Right hindlimb (tissue), 1 donor: Measurements from ENCODE around the gene HFM1.
"Not testable (repeated sequence)": the region's sequence is repeated elsewhere in the genome, so short reads cannot be mapped to it uniquely, and the experiment has no call there.

Experiments
- DNase-seq: peaks from one replicate; pipeline ENCODE4 v3.0.0-alpha.2; 2018

Gene HFM1, protein sequence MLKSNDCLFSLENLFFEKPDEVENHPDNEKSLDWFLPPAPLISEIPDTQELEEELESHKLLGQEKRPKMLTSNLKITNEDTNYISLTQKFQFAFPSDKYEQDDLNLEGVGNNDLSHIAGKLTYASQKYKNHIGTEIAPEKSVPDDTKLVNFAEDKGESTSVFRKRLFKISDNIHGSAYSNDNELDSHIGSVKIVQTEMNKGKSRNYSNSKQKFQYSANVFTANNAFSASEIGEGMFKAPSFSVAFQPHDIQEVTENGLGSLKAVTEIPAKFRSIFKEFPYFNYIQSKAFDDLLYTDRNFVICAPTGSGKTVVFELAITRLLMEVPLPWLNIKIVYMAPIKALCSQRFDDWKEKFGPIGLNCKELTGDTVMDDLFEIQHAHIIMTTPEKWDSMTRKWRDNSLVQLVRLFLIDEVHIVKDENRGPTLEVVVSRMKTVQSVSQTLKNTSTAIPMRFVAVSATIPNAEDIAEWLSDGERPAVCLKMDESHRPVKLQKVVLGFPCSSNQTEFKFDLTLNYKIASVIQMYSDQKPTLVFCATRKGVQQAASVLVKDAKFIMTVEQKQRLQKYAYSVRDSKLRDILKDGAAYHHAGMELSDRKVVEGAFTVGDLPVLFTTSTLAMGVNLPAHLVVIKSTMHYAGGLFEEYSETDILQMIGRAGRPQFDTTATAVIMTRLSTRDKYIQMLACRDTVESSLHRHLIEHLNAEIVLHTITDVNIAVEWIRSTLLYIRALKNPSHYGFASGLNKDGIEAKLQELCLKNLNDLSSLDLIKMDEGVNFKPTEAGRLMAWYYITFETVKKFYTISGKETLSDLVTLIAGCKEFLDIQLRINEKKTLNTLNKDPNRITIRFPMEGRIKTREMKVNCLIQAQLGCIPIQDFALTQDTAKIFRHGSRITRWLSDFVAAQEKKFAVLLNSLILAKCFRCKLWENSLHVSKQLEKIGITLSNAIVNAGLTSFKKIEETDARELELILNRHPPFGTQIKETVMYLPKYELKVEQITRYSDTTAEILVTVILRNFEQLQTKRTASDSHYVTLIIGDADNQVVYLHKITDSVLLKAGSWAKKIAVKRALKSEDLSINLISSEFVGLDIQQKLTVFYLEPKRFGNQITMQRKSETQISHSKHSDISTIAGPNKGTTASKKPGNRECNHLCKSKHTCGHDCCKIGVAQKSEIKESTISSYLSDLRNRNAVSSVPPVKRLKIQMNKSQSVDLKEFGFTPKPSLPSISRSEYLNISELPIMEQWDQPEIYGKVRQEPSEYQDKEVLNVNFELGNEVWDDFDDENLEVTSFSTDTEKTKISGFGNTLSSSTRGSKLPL (N-terminal part only)

DNA sequence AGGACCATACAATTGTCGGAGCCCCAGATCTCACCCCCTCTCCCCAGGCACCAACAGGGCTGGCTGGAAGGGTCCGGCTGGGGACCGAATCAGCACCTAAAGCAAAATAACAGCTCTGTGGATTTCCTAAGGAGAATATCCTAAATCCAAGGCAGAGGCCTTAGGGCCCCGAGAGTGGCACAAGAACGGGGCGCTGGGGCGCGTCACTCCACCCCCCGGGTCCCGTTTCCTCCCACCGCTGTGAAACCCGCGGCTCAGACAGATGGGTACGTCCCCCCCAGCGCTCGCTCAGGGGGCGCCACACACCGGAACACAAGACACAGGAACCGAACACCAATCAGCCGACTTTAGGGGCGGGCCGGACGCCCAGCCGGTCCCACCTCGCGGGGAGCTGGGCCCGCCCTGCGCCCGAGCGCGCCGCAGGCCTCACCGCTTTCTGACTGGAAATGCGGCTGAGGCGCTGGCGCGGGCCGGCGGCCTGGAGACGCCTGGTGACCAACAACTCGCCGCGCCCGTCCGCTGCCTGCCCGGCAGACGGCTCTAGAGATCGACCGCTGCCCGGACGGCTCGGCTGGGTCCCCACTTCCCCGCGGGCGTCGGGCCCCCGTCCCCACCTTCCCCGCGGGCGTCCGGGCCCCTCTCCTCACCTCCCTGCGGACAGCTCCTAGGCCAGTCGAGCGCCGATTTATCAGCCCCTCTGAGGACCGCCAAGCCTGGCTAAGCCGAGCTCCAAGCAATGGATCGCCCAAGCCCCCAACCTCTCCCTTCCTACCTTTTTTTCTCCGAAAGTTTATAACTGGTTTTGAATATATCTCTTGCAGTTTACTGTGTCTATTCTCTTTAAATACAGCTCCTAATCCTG lies at the start of gene HFM1:
Gene HFM1 (minus strand): TSS at position 687 of the 862 bp plus-strand sequence. CDS start 3,755 bp downstream, outside the sequence.
- DNase-seq = peak; percentile 92

- DNase-seq = no peak
Observed at GRCh38 chr1:91454136-91454535, 49.5 kb upstream of the HFM1 start.

GRCh38 chr1:91450260-91450659 lies 45.6 kb upstream of the HFM1 start:
- no peak for DNase-seq

DNA sequence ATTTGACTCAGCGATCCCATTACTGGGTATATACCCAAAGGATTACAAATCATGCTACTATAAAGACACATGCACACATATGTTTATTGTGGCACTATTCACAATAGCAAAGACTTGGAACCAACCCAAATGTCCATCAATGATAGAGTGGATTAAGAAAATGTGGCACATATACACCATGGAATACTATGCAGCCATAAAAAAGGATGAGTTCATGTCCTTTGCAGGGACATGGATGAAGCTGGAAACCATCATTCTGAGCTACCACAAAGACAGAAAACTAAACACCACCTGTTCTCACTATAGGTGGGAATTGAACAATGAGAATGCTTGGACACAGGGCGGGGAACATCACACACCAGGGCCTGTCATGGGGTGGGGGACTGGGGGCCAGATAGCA lies 43.1 kb upstream of the HFM1 start:
- not testable (repeated sequence) for DNase-seq

- not testable (repeated sequence) for DNase-seq
Observed at GRCh38 chr1:91441980-91442379, 37.3 kb upstream of the HFM1 start.

DNA sequence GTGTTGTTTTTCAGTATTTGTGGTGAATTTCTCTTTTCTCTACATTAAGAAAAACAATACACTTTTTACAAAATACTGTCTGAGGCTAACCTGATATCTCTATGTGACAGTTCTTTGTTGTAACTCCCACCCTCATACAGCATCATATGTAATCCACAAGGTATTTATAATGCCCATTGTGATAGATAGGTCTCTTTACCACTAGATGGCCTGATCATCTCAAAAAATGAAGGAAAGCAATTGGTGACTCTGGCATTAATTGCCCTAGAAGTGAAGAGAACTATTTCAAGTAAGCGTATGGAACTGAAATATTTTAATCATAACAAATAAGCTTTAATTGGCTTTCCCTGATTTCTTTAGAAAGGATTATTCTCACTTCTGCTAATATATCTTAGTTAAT lies 36.2 kb upstream of the HFM1 start:
- no peak for DNase-seq

GRCh38 chr1:91439016-91439415 lies 34.4 kb upstream of the HFM1 start:
- DNase-seq = no peak

DNA sequence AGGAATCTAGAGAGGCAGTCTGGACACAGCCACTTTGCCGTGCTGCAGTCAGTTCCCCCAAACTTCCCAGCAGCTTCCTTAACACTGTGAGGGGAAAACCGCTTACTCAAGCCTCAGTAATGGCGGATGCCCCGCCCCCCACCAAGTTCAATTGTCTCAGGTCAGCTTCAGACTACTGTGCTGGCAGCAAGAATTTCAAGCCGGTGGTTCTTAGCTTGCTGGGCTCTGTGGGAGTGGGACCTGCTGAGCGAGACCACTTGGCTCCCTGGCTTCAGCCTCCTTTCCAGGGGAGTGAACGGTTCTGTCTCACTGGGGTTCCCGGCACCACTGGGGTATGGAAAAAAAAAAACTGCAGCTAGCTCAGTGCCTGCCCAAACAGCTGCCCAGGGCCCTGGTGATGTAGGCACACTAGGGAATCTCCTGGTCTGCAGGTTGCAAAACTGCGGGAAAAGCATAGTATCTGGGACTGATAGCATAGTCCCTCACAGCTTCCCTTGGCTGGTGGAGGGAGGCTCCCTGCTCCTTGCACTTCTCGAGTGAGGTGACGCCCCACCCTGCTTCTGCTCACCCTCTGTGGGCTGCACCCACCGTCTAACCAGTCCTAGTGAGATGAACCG lies 23.7 kb upstream of the HFM1 start:
- DNase-seq = no peak

GRCh38 chr1:91427741-91428140 lies 23.1 kb upstream of the HFM1 start:
- DNase-seq = no peak

DNA sequence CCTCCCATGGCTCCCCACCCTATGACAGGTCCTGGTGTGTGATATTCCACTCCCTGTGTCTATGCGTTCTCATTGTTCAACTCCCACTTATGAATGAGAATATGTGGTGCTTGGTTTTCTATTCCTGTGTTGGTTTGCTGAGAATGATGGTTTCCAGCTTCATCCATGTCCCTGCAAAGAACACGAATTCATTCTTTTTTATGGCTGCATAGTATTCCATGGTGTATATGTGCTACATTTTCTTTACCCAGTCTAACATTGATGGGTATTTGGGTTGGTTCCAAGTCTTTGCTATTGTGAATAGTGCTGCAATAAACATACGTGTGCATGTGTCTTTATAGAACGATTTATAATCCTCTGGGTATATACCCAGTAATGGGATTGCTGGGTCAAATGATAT lies 17.9 kb upstream of the HFM1 start:
- DNase-seq = not testable (repeated sequence)

DNA sequence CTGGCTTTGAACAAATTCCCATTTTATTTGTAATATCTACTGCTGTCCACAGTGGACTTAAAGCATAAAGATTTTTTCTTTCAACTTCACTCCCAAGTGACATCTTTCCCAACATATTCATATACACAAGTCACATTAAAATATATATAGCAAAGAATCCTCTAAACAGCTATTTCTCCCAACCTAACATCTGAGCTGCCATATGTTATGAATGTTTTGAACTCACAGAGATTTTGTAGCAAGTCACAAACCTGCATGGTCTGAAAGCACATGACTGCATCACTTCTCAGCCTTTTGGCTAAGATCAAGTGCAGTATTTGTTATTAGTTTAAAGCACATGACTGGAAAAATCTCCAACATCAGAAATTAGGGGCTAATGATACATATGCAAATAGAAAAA lies 7.7 kb upstream of the HFM1 start:
- DNase-seq = no peak

GRCh38 chr1:91406773-91407389 lies 2.2 kb upstream of the HFM1 start:
- DNase-seq = no peak

GRCh38 chr1:91402023-91402422 lies 2.6 kb downstream of the HFM1 start:
- no peak for DNase-seq

DNA sequence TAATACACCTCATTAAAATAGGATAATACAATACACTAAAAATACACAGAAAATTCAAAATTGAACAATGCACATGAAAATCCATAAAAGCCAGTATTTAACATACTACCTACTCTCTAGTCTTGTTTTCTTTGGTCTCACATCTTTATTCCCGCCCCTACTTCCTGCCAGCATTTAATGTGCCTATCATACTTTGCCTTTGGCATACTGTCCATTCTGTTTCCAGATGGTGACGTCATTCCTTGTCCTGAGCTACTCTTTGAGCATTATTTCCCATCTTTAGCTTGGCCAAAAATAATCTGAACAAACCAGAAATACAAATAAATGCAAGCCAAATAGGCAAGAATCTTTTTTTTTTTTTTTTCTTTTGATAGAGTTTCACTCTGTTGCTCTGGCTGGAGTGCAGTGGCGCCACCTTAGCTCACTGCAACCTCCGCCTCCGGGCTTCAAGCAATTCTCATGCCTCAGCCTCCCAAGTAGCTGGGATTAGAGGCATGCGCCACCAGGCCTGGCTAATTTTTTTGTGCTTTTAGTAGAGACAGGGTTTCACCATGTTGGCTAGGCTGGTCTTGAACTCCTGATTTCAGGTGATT lies 4.4 kb downstream of the HFM1 start:
- DNase-seq = no peak

DNA sequence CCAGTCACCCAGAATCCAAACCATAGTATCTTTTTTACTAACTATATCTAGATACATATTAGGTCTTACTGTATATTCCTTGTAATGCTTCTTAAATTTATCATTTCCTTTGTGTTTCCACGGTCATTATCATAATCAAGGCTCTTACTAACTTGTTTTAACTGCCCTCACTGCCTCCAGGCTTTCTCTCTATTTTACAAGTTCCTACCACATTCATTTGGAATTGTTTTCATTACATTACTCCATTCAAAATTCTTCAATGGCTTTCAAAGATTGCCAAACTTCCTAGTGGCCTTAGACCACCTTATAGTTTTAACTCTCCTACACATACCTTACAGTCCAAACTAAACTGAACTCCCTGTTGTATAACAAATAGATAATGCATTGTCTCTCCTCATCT lies 6.3 kb downstream of the HFM1 start:
- DNase-seq = no peak

- DNase-seq = peak; percentile 19
Observed at GRCh38 chr1:91397605-91398004, 7.0 kb downstream of the HFM1 start.

DNA sequence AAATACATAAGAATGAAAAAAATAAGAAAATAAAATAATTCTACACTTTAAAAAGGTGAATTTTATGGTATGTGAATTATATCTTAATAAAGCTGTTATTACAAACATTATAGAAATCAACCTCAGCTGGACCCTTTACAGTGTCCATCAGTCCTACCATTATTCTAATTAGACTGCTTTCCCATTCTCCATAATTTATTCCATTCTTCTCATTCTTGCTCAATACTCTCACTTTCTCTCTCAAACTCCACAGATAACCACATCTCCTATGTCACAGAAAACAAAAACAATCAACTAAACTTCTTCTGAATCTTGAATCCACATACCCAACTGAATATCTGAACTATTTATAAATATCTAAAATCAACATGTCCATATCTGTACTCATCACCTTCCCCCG lies 11.6 kb downstream of the HFM1 start:
- DNase-seq = no peak

DNA sequence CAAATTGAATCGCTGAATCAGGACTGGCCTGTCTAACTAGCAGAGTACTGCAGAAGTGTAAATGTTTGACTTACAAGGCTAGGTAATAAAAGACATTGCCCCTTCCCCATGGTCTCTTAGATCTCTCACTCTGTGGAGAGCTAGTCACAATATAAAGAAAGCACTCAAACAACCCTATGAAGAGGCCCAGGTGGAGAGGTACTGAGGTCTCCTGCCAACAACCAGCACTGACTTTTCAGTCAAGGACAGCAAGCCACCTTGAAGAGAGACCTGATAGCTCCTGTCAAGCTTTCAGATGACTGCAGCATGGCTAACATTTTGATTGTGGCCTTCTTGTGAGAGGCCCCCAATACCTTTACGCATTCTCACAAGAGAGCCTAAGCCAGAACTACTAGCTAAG lies 18.5 kb downstream of the HFM1 start:
- no peak for DNase-seq

GRCh38 chr1:91383456-91383855 lies 21.2 kb downstream of the HFM1 start:
- DNase-seq = no peak

DNA sequence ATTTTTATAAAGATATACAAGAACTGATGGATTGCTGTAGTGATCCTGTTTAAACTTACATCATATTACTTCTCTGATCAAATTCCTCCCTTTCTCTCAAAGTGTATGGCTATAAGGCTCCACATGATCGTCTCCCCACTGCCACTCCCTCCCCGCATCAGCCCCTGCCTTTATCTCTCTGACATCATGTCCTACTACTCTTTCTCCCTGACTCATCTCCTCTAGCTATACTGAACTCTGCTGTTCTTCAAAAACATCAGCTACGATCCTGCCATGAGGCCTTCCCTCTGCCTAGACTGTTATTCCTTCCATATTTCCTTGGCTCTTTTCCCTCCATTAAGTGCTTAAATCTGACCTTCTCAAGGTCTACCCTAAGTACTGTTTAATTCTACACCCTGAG lies 22.8 kb downstream of the HFM1 start:
- DNase-seq = no peak

GRCh38 chr1:91374086-91374485 lies 30.6 kb downstream of the HFM1 start:
- no peak for DNase-seq
